Stimulated activated memory B cell treated with anti-CD40 and anti-IgM and Interleukin-4, amounts not matched to agents 10 μg/mL and 1 μg/mL and 100 μg/mL, for 72 hours (primary cell): ENCODE results near the gene AFF3.
"Not testable (repeated sequence)": the region's sequence is repeated elsewhere in the genome, so short reads cannot be mapped to it uniquely, and the experiment has no call there.

ENCODE experiments used
- ATAC-seq: fragments of 150-1000 bp; cut with Tn5 transposase; 2 replicates; pipeline ENCODE4 v1.10.0; 2021
- H3K27ac Mint-ChIP-seq: one replicate; pipeline ENCODE4 v1.8.0; 2022; ENCODE audit warnings: mild to moderate bottlenecking, mixed read lengths
- H3K27me3 Mint-ChIP-seq: one replicate; pipeline ENCODE4 v1.8.0; 2022; ENCODE audit warnings: mixed read lengths
- H3K36me3 Mint-ChIP-seq: one replicate; pipeline ENCODE4 v1.8.0; 2022; ENCODE audit warnings: mixed read lengths
- H3K4me1 Mint-ChIP-seq: one replicate; pipeline ENCODE4 v1.8.0; 2022; ENCODE audit warnings: mixed read lengths
- H3K4me3 Mint-ChIP-seq: one replicate; pipeline ENCODE4 v1.8.0; 2022; ENCODE audit warnings: mild to moderate bottlenecking, moderate library complexity, mixed read lengths
- H3K9me3 Mint-ChIP-seq: one replicate; pipeline ENCODE4 v1.8.0; 2022; ENCODE audit warnings: mixed read lengths

Gene AFF3

DNA sequence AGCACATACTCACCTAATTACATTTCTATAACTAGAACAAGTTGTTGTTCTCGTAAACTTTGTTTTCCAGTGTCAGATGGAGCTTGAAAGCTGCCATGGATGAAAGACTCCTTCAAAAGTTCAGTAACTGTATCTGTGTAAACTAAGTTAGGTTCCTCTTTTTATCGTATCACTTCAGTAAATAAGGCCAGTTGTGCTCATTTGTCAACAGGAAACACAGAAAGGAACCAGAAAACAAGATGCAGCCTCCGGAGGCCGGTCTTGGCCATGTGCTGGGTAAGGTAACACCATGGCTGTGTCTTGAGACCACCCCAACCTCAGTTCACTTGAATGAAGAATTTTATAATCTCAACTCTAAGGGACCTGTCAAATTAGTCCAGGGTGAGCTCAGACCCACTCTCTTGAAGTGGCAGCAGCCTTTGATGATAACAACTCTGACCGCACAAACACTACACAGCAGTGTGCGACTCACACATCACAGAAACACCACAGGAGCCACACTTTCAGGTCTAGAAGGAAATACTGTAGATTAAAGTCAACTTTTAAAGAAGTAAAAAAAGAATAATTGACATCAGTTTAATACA lies 213.8 kb downstream of the AFF3 start:
- peak; percentile 89 for ATAC-seq
- Mint-ChIP-seq H3K9me3 (peaks cover 5% of the 10 kb centered on the region), H3K27ac (peak overlapping the region; percentile 89), H3K4me3 (no peak overlapping the region), H3K4me1 (peaks cover 42% of the 10 kb centered on the region), H3K36me3 (peaks cover 45% of the 10 kb centered on the region), H3K27me3 (no peaks in the 10 kb centered on the region)

DNA sequence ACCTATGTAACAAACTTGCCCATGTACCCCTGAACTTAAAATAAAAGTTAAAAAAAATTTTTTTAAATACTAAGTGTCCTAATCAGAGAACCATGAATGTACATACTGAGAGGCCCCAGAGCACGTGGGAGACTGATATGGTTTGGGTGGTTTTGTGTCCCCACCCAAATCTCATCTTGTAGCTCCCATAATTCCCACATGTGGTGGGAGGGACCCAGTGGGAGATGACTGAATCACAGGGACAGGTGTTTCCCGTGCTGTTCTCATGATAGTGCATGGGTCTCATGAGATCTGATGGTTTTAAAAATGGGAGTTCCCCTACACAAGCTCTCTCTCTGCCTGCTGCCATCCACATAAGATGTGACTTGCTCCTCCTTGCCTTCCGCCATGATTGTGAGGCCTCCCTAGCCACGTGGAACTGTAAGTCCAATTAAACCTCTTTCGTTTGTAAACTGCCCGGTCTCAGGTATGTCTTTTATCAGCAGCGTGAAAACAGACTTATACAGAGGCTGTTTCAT lies 214.6 kb downstream of the AFF3 start:
- Mint-ChIP-seq H3K36me3 (peaks cover 45% of the 10 kb centered on the region), H3K27ac (peak overlapping the region; percentile 89), H3K4me1 (peaks cover 47% of the 10 kb centered on the region)
- peak; percentile 34 for ATAC-seq
- H3K27me3 Mint-ChIP-seq, H3K4me3 Mint-ChIP-seq, H3K9me3 Mint-ChIP-seq: not testable (repeated sequence)

DNA sequence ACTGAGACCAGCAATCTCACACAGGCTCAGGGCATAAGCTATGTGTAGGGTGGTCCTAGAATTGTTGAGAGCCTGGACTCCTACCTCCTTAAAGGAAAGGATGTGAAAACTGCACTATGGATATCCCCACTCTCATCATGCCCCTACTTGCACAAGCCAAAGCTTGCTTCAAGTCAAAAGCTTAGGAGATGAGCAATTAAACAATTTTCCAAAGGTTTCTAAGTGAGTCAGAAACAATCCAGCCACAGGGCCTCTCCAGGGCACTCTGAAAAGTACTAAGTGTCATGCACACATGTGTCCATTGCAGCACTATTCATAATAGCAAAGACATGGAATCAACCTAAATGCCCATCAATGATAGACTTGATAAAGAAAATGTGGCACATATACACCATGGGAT lies 215.4 kb downstream of the AFF3 start:
- H3K27me3 Mint-ChIP-seq = no peaks in the 10 kb centered on the region
- ATAC-seq = no peak
- peaks cover 55% of the 10 kb centered on the region for H3K4me1 Mint-ChIP-seq
- H3K27ac Mint-ChIP-seq = peak overlapping the region; percentile 89
- H3K4me3 Mint-ChIP-seq = no peak overlapping the region
- peaks cover 45% of the 10 kb centered on the region for H3K36me3 Mint-ChIP-seq
- H3K9me3 Mint-ChIP-seq = peaks cover 5% of the 10 kb centered on the region

DNA sequence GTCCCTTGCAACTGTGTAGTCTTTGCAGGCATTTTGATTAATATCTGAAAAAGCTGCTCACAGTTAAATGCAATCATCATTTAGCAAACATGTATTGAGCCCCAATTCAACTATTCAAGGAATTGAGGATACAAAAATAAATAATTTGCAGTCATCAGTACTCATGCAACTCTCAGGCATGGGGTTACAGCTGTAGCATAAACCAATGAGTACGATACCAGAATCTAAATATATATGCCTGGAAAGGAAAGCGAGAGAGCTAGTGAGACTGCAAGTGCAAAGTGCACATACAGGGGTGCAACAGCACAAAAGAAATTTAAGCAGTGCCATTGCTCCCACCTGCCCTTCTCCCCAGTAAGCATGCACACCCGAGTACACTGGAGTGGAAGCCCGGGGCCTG lies 216.4 kb downstream of the AFF3 start:
- ATAC-seq = no peak
- H3K36me3 Mint-ChIP-seq = peaks cover 50% of the 10 kb centered on the region
- no peaks in the 10 kb centered on the region for H3K27me3 Mint-ChIP-seq
- no peak overlapping the region for H3K27ac Mint-ChIP-seq
- peaks cover 5% of the 10 kb centered on the region for H3K9me3 Mint-ChIP-seq
- peaks cover 55% of the 10 kb centered on the region for H3K4me1 Mint-ChIP-seq
- H3K4me3 Mint-ChIP-seq = no peak overlapping the region

DNA sequence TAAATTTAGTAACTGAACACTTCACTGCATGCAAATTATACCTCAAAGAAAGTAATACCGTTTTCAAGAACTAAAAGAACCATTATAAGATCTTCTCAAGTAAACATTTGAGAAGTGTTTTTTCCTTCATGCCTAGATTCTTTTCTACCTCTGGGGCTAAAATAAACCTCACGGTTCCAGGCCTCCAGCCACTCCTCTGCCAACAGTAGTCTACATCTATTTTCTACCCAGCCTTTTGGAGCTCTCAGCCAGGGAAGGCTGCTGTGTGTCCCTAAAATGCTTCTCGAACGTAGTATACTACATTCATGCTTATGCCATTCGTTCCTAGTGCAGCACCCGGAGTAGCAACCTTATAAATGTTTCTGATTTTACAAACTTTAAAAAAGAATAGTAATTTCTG lies 219.7 kb downstream of the AFF3 start:
- no peak overlapping the region for H3K4me3 Mint-ChIP-seq
- peaks cover 42% of the 10 kb centered on the region for H3K4me1 Mint-ChIP-seq

DNA sequence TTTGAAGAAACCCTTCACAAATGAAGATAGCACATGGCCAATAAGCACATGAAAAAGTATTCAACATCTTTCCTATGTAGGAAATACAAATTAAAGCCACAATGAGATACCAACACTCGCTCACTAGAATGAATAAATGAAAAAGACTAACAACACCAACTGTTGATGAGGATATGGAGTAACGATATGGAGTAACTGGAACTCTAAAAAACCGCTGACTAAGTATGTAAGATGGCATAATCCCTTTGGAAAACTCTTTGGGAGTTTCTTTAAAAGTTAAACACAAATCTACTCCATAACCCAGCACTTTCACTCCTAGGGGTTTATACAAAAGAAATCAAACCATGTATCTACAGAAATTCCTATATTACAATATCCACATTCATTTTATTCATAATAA lies 220.5 kb downstream of the AFF3 start:
- H3K27ac Mint-ChIP-seq = no peak overlapping the region

More for the DNA sequence above, 219.7 kb downstream of the AFF3 start:
- no peak for ATAC-seq
- Mint-ChIP-seq H3K9me3 (peaks cover 3% of the 10 kb centered on the region), H3K27me3 (no peaks in the 10 kb centered on the region), H3K27ac (peak overlapping the region; percentile 59), H3K36me3 (peaks cover 38% of the 10 kb centered on the region)

DNA sequence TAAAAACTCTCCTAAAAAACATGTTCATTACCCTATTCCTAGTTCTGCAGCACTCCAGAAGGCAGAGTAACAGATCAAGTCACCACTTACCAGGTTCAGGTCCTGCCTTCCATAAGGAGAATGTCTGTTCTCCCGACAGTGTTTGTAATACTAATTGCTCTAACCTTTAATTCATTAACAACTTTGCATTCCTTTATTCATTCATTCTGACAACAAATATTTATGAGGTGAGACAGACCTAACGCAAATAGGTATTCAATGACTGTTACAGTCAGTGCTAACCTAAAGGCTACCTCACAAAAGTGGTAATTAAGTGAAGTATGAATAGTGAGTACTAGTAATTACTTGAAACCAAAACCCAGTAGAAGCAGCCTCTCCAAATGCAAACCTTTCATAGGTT lies 224.0 kb downstream of the AFF3 start:
- H3K9me3 Mint-ChIP-seq = no peaks in the 10 kb centered on the region
- peaks cover 37% of the 10 kb centered on the region for H3K4me1 Mint-ChIP-seq
- no peak overlapping the region for H3K4me3 Mint-ChIP-seq
- no peaks in the 10 kb centered on the region for H3K27me3 Mint-ChIP-seq
- peaks cover 32% of the 10 kb centered on the region for H3K36me3 Mint-ChIP-seq
- H3K27ac Mint-ChIP-seq = no peak overlapping the region
- ATAC-seq = no peak

More for the DNA sequence above, 220.5 kb downstream of the AFF3 start:
- peaks cover 35% of the 10 kb centered on the region for H3K4me1 Mint-ChIP-seq
- H3K9me3 Mint-ChIP-seq = no peaks in the 10 kb centered on the region
- peaks cover 33% of the 10 kb centered on the region for H3K36me3 Mint-ChIP-seq
- H3K4me3 Mint-ChIP-seq = no peak overlapping the region
- no peaks in the 10 kb centered on the region for H3K27me3 Mint-ChIP-seq
- ATAC-seq = no peak

DNA sequence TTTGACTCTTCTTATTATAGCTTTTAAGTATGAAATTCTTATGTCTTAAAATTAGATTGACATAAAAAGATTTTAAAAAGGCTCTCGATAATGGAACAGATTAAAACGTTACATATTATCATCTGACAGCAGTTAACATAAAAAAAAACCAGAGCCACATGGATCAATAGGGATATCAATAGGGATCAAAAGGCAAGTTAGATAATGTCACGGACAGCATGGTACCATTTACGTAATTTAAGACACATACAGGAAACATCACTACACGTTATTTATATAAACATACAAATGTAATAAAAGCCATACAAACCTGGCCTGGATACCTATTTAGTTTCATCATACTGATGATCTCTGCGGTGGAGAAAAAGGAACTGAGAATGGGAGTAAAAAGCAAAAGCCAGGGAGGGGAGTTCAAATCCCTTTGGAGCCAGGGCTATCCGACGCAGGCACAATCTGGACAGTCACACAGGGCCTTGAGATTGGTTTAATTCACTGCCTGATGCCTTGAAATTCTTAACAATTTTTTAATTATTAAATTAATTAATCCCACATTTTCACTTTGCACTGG lies 227.2 kb downstream of the AFF3 start:
- no peak overlapping the region for H3K27ac Mint-ChIP-seq
- H3K4me3 Mint-ChIP-seq = no peak overlapping the region
- H3K9me3 Mint-ChIP-seq = no peaks in the 10 kb centered on the region
- no peaks in the 10 kb centered on the region for H3K27me3 Mint-ChIP-seq
- ATAC-seq = no peak
- peaks cover 30% of the 10 kb centered on the region for H3K4me1 Mint-ChIP-seq
- peaks cover 32% of the 10 kb centered on the region for H3K36me3 Mint-ChIP-seq

DNA sequence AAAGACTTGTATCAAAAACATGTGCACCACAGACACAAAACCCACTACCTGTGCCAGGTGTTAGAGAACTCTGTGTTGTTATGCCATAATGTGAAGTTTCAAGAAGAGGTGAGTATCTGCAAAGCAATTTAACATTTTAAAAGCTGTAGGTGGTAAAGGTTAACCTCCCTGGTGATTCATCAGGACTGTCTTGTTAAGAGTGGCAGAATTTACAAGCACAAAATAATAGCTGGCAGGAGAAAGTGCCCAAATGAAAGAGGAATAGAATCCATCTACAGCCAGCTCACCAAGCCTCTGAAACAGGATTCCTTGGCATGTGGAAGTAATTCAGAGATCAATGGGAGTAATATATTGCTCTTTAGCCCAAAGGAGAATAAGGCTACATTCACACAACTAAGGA lies 230.7 kb downstream of the AFF3 start:
- no peak for ATAC-seq
- no peak overlapping the region for H3K27ac Mint-ChIP-seq
- no peak overlapping the region for H3K4me3 Mint-ChIP-seq
- H3K27me3 Mint-ChIP-seq = no peaks in the 10 kb centered on the region
- peaks cover 31% of the 10 kb centered on the region for H3K36me3 Mint-ChIP-seq
- peaks cover 31% of the 10 kb centered on the region for H3K4me1 Mint-ChIP-seq
- H3K9me3 Mint-ChIP-seq = no peaks in the 10 kb centered on the region

DNA sequence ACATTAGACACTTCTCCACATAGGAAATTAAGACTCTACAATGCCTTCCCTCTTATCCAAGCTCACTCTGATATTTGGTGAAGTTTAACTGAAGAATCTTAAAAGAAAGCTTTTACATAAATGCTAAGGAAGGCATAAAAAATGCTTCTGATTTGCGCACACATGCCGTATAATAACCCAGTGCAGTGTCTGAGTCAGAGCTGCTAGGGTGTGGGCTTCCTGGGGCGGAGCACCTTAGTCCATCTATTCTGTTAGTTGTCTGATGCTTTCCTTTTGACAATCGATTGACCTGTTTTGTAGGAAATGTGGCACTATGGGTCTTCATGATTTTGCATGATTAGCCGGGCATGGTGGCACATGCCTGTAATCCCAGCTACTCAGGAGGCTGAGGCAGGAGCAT lies 231.5 kb downstream of the AFF3 start:
- H3K9me3 Mint-ChIP-seq = no peaks in the 10 kb centered on the region
- H3K4me3 Mint-ChIP-seq = no peak overlapping the region
- peaks cover 32% of the 10 kb centered on the region for H3K4me1 Mint-ChIP-seq
- H3K36me3 Mint-ChIP-seq = peaks cover 36% of the 10 kb centered on the region
- no peaks in the 10 kb centered on the region for H3K27me3 Mint-ChIP-seq
- H3K27ac Mint-ChIP-seq = no peak overlapping the region
- ATAC-seq = no peak

DNA sequence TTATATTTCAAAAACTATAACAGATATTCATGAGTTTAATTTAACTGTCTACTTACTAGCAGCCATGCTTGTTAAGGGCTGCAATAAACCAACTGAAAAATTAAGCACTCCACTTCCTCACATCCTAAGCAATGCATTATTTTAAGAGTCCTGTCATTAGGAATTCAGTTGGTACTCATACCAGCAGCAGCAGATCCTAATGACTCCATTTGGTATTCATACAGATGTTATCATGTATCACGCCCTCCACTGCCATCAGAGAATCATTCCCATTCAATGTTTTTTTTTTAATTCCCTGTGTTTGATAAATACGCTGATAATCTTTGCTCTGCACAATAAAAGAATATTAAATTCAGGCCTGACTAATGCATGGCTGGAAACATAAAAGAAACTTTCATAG lies 236.8 kb downstream of the AFF3 start:
- peaks cover 25% of the 10 kb centered on the region for H3K36me3 Mint-ChIP-seq
- H3K4me1 Mint-ChIP-seq = peaks cover 27% of the 10 kb centered on the region
- no peak overlapping the region for H3K27ac Mint-ChIP-seq
- H3K4me3 Mint-ChIP-seq = no peak overlapping the region
- no peaks in the 10 kb centered on the region for H3K9me3 Mint-ChIP-seq
- ATAC-seq = no peak
- H3K27me3 Mint-ChIP-seq = no peaks in the 10 kb centered on the region

DNA sequence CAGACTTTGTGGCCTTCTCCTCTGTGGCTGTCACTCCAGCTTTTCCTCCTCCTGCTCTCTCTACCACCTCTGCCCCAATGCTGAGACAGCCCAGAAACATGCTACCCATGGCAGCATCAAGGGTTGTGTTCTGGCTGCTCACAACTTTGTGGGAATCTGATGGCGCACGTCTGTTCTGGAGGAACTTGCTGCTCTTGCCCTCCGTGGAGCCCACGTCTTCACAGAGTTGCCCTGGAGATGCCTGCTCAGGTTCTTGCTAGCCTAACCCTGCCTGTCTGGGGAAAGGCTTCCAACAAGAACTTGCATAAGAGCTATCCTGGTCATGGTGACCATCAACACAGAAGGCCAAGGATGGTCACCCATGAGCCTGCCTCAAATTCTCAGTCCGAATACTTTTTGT lies 237.4 kb downstream of the AFF3 start:
- H3K4me1 Mint-ChIP-seq = peaks cover 27% of the 10 kb centered on the region
- peaks cover 25% of the 10 kb centered on the region for H3K36me3 Mint-ChIP-seq
- H3K27me3 Mint-ChIP-seq = no peaks in the 10 kb centered on the region
- no peak overlapping the region for H3K27ac Mint-ChIP-seq
- no peaks in the 10 kb centered on the region for H3K9me3 Mint-ChIP-seq
- H3K4me3 Mint-ChIP-seq = no peak overlapping the region
- ATAC-seq = no peak

DNA sequence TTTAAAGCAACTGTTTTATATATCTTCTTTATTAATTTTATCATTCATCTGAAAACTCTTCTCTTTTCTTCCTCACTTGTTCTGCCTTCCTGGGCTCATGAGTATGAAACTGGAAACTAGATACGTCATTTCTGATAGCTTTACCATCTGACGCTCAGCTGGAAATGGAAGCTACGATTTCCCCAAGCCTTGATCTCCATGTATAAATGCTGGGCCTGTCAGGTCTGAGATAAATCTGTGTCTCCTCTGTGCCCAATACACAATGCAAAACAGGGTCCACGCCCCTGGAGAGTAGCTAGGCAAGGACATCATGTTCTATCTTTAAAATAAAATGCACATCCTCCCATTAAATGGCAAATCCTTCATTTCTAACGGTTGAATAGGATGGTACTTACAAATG lies 238.4 kb downstream of the AFF3 start:
- ATAC-seq = no peak
- H3K27ac Mint-ChIP-seq = no peak overlapping the region
- no peak overlapping the region for H3K4me3 Mint-ChIP-seq
- H3K4me1 Mint-ChIP-seq = peaks cover 29% of the 10 kb centered on the region
- no peaks in the 10 kb centered on the region for H3K9me3 Mint-ChIP-seq
- H3K27me3 Mint-ChIP-seq = no peaks in the 10 kb centered on the region
- peaks cover 29% of the 10 kb centered on the region for H3K36me3 Mint-ChIP-seq

DNA sequence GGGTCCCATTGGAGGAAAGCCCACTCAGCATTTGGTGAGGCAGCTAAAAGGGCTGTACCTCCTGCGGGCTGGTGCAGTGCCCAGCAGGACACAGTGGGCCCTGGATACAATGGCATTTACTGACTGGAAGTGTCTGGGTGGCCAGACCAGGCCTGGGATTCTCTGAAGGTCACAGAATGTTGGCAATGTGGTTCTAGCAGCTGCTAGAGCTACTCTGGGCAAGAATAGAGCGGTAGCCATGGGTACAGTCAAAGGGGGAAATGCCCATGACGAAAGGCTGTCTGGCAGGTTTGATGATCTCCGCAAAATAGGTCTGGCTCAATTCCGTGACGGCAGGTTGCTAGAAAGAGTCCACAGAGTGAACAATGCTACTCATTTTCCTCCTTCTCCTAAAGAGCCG lies 241.8 kb downstream of the AFF3 start:
- H3K36me3 Mint-ChIP-seq = peaks cover 39% of the 10 kb centered on the region
- H3K4me1 Mint-ChIP-seq = peaks cover 24% of the 10 kb centered on the region
- H3K27ac Mint-ChIP-seq = no peak overlapping the region
- H3K4me3 Mint-ChIP-seq = no peak overlapping the region
- no peaks in the 10 kb centered on the region for H3K9me3 Mint-ChIP-seq
- H3K27me3 Mint-ChIP-seq = no peaks in the 10 kb centered on the region
- ATAC-seq = no peak

DNA sequence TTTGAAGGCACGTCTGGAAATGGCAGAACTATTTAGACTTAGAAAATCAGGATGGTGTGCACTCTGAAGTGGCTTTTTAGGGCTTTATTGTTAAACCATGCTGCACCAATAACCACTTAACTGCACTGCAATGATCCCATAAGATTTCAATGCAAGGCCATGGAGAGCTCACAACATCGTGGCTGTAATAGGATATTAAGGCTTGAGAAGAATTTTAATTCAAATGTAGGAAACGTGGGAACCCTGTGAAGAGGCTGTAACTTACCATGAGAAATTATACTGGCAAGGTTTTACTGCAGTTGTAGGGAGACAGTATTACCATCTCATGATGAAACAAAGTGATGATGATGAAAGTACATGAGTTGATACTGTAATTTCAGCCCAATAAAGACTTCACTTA lies 242.5 kb downstream of the AFF3 start:
- Mint-ChIP-seq H3K27me3 (no peaks in the 10 kb centered on the region), H3K9me3 (no peaks in the 10 kb centered on the region), H3K4me3 (no peak overlapping the region), H3K4me1 (peaks cover 19% of the 10 kb centered on the region), H3K27ac (no peak overlapping the region), H3K36me3 (peaks cover 37% of the 10 kb centered on the region)
- no peak for ATAC-seq

DNA sequence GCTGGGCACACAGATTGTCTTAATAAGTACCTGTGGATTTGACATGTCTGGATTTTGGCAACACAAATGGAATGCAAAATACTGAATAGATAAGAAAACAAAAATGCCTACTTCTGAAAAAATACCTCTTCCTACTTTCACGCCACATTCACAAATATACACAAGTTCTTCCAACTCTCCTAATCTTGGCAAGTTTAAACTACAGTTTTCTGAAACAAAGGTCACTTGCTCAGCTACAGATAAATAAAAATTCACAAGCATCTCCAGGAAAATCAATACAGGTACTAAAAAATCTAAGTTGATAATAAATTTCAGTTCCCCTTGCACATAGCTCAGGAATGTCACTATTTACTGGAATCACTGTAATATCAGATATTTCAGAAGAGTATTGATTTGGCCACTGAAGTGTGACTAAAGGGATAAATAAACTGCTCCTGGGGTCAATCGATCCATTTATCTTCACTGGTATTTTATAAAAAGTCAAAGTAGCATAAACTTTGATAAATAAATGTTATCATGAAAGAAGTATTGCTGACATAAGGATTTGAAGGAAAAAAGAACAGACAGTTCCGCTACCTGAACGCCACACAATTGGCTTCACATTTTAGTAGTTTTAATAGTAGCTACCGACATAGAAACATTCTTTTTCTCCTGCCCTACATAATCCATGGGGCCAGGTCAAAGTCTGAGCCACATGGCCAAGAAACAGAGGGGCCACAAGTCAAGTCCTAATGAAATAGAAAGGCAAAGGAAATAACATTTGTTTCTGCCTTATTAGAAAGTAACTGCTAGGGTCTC lies 243.1 kb downstream of the AFF3 start:
- Mint-ChIP-seq H3K27me3 (no peaks in the 10 kb centered on the region), H3K4me3 (no peak overlapping the region), H3K4me1 (peaks cover 18% of the 10 kb centered on the region), H3K36me3 (peaks cover 37% of the 10 kb centered on the region), H3K9me3 (no peaks in the 10 kb centered on the region), H3K27ac (peak overlapping the region; percentile 24)
- ATAC-seq = no peak
